NAMALWA (cell line): ENCODE data around the gene MIEF1.
"Not testable (repeated sequence)": the region's sequence is repeated elsewhere in the genome, so short reads cannot be mapped to it uniquely, and the experiment has no call there.

Source experiments
- DNase-seq: peaks from one replicate; pipeline ENCODE4 v3.0.0-alpha.2; 2015; ENCODE audit warnings: low spot score

The MIEF1 gene

DNA sequence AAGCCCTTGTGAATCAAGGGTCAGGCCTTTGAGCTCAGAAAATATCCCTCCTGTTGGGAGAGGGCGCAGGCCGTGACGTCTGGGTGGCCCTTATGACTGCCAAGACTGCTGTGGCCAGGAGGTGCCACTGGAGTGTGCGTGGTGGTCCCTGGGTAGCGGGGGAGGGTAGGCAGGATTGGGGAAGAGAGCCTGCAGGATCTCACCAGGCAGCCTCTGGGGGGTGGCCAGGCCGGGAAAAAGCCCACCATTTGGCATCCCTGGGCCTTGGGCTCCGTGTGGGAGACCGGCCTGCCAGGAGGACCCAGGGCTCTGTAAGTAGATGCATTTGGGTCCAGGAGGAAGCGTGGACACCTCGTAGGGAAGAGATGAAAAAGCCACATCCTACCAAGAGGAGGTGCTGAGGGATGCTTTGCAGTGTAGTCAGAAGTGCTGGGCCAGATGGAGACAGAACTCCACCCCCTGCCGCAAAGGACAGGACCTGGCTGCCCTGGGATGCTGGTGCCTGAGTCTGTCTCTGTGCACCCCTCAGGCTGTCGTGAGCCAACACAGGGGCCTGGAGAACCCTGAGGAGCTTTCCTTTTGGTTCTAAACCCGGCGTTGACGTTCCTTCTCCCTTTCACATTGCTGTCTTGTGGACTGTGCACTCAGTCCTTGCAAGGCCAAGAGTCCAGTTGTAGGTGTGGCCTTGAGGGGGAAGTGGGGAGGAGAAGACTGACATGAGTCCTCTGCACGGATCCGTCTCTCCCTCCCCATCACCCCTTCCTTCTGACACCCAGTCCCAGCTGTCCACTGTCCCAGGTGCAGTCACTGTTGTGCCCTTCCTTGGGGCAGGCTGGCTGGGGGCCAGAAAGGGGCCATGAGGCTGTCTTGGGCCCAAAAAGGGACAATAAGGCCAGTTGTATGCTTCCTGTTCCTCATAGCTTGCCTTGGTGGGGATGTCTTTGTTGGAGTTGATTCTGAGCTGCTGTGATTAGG lies 12.7 kb upstream of the MIEF1 start:
- no peak for DNase-seq

DNA sequence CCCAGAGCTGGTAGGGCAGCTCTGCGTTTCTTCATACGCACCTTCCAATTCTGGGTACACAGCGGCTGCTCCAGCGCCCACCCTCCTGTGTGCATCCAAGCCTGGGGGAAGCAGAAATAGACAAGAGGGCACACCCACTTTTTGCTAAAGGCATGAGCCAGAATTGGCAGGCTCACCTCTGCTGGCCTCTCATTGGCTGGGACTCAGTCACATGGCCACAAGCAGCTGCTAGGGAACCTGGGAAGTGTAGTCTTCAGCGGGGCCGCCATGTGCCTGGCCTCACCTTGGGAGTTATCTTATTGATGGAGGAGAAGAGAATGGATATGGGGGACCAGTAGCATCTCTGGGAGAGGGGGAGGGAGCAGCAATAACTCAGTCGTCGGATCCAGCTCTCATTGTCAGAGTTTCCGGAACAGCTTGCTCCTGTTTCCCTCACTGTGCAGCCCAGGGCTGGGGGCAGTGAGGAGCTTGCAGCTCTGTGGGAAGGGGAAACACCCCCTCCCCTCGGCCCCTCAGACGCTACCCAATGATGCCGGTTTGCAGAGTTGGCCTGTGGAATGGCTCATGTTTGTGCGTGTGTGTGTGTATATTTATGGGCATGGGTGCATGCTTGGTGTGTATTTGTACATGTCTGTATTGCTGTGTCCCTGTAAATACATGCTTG lies 11.8 kb upstream of the MIEF1 start:
- peak; percentile 93 for DNase-seq

DNA sequence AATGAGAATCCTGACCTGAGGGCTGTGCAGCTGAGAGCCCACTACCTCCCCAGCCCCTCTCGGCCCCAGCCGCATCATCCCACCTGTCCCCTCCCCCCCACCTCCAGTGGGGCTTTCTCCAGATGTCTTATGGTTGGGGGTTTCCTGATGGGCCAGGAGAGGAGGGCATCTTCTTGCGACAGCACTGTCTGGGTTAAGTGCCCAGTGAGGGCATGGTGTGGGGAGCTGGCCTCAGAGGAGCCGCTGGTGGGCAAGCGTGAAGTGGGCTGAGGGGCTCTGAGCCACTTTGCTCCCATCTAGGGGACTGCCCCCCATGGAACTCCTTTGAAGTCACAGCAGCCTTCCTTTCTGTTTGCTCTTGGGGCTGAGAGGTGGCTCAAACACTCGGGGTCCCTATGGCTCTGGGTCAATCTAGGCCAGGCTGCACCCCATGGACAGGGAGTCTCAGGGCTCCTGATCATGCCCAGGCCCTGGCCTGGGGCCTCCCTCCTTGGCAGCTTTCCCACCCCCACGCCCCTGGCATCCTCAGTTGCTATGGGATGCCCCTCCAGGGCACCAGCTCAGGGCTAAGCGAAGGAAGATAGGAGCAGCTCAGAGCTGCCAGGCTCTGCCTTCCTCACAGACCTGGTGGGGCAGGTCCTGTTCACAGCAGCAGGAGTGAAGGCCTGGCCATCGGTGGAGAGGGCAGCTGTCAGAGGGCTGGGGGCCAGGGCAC lies 11.0 kb upstream of the MIEF1 start:
- no peak for DNase-seq

DNA sequence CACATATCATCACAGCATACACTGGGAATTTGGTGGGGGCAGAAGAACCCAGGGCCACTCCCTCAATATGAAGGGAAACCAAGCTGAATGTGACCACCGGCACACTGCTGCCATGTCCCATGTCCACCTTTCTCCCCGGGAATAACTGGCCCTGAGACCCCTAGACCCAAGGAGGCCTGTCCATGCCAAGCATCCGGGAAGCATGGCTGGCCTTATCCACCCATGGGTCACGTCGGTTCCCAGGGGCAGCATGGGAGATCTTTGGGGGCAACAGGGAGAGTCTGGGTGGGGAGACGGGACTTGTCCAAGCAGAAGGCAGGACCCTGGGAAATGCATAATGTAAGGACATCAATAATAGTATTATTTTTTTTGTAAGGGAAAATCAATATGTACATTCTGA lies 10.4 kb upstream of the MIEF1 start:
- DNase-seq = no peak

DNA sequence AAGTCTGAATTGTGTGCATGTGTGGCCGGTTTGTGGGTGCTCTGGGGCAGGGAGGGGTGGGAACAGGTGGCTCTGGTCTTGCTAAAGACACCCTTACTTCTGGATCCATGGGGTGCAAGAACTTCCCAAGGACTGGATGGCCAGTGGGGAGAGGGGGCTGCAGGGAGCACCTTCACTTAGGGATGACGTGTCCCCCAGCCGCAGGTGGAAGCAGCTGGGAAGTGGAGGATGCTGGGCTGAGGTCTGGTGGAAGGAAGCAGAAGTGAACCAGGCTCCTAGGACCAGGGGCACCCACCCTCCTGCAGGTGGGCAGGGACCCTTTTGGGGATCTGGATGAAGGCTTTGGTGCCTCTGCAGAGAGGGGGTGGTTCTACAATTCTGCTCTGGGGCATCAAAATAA lies 9.9 kb upstream of the MIEF1 start:
- no peak for DNase-seq

DNA sequence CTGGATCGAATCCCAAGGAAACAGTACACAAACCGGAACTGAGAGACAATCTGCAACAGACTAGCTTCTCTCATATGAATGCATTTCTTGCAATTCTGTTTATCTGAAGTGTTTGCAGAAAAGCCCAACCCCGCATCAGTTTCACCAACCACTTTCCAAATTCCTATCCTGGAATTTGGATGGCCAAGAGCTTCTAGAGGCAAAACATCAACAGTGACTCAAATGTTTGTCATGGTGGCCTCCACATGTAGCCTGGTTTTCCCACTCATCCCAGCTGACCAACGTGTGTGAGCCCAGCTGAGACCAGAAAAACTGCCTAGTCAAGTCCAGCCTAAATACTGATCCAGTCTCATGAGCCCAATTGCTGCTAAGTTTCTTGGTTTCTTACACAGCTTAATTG lies 8.3 kb upstream of the MIEF1 start:
- DNase-seq = no peak

DNA sequence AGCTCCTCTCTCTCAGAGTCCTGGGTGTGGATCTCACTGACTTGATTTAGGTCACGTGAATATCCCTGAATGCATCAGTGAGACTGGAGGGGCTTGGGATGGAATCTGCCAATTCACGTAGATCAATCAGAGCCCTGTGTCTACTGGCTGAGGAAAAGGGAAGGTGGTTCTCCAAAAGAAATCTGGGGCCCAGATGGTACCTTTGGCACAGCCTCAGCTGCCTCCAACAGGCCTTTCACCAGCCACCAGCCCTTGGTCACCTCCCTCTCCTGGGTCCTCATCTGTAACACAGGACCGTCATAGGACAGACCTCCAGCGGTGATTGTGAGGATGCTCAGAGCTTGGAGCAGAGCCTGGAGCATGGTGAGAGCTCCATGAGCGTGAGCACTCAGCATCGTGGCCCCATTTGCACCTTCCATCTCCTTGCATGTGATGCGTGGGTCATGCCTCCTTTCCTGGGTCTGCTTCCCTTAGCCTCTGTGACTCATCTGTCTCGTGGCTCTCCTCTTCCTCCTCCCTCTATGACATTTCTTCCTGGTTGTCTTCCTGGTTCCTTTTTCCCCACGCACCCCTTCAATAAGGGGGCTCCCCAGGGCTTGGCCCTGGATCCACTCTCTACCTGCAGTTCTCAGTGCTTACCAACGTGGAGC lies 7.5 kb upstream of the MIEF1 start:
- no peak for DNase-seq

DNA sequence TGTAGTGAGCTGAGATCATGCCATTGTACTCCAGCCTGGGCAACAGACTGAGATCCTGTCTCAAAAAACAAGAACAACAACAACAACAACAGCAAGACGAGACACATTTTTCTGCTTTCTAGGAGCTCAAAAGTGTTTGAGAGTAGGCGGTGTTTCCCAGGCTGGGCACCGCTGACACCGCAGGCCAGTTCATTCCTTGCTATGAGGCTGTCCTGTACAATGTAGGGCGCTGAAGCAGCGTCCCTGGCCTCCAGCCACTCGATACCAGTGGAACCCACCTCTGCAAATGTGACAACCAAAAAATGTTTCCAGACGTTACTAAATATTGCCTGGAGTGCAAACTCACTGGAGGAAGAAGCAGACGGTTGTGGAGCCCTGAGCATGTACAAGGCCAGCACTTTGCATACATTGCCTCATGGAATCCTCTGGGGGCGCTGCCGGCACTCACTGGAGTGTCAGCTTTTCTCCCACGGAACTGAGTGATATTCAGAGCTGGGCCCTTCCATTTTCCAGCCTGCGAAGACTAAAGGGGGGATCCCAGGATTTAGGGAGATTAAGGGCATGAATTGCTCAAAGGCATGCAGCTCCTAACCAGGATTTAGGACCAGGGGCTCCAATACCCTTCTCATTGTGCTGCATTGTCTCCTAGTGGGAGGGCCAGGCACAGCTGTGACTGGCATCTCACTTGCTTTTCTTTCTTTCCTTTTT lies 5.8 kb upstream of the MIEF1 start:
- peak; percentile 83 for DNase-seq

DNA sequence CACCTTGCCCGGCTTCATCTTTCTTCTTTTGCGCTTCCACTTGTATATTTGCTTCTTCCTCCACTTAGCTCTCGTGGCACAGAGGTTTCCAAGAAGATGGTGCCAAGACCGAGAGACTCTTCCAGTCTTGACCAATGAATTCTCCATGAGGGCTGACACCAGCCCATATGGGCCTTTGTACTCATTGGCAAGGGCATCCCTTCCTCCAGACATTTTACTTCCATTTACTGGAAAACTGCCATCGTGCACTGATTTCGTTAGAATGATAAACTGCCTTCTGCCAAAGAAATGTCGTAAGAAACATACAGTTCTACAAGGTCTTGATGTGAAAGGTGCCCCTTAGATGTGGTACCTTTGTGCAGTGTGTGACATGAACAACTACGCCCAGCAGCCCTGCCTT lies 4.7 kb upstream of the MIEF1 start:
- DNase-seq = no peak

DNA sequence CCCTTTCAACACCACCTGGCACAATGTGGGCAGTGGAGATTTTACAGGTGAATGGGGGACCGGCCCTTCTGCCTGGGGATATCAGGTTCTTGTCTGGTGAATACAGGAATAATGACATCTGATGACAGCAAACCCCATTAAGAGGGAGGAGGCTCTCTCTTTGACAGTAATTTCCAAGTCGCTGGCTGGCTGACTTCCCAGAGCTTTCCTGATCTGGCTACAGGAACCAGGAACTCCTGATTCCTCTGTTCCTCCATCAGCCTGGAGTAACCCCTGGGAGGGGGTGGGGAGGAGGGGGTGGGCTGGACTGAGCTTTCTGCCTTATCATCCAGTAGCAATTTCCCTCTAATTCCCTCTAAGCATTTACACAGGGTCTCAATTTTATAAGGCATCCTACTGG lies 3.7 kb upstream of the MIEF1 start:
- DNase-seq = no peak

DNA sequence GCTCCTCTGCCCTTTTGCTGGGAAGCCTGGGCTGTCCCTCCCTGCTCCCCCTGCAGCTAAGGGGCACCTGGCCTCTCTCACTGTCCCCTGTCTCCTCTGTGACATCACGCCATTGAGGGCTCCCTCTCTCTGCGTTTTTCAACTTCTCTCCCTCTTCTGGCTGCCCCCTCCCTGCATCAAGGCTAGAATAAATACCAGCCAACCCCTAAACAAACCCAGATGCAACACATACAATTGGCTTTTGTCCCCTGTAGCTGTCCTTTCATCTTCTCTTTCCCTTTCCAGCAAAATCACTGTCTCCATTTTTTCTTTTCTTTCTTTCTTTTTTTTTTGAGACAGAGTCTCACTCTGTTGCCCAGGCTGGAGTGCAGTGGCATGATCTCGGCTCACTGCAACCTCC lies 3.3 kb upstream of the MIEF1 start:
- DNase-seq = no peak

DNA sequence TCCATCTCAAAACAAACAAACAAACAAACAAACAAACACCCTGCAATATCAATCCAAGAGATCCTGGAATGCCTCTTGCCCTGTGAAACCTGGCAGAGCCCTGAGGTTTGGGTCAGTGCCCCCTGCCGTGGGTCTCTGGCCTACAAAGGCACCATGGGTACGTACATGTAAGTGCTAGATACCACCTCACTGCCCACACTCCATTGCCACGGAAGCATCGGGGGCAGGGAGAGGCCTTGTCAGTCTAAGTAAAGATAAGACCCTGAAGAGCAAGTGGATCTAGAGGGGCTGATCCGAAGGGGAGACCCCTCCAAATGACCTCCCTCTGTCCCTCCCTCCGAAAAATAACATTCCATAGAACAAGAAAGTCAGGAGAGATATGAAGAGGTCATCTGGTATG lies 2.0 kb upstream of the MIEF1 start:
- no peak for DNase-seq

DNA sequence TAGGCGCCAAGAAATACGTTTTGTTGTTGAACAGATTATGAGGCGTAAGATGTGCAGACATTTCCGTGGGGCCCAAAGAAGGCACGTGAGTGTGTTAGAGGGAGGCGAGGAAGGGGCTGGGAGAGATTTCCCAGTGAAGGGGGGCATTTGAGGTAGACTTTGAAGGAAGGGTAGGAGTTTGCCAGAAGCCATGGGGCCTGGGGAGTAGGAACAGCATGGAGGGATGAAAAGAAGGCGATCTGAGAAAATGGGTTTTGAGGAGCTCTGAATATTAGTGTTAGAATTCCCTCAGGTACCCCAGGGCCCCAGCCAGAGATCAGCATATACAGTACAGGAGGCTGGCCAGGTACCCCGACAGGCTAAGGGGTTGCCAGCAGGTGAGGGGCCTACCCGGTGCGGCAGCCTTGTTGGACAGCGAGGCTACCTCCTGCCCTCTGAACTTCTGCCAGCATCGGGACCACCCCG lies 414 bp upstream of the MIEF1 start:
- DNase-seq = no peak

DNA sequence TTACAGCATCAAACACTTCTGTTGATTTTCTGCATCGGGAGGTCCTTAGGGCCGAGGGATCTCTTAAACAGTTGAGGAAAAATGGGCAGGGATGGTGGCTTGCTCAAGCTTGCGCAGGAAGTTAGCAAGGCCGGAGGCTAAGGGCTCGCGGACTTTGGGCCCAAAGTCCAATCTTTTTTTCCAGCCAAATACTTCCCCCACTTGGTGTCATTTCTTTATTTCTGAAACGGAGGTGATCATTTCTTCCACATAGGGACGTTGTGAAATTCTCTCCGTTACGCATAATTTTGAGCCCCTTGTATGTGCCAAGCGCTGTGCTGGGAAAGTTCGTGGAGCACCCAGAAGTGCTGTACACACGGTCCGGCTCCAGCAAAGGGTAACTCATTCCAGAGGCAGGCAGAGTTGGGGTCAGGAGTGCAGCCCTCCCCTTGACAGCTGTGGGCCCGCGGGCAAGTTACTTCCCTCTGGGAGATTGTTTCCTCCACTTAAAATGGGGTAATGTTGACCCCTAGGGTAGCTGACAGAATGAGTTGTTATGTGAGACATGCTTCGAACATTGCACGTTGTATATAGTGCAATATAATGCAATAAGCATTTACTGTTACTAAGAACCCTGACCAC lies 809 bp downstream of the MIEF1 start:
- DNase-seq = peak; percentile 34

DNA sequence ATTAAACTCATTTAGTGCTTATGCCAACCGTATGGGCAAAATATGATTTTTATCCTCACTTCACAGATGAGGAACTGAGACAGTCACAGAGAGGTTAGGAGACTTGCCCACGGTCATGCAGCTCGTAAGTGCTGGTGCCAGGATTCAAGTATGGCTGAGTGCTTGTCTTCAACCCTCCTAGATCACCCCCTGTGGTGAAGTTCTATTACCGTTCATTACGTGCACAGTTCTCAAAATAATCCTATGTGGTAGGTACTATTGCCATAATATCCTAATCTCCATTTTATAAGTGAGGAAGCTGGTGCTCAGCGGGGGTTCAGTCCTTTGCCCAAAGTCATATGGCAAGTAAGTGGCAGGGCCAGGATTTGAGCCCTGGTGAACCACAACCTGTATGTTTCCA lies 1.5 kb downstream of the MIEF1 start:
- peak; percentile 59 for DNase-seq

DNA sequence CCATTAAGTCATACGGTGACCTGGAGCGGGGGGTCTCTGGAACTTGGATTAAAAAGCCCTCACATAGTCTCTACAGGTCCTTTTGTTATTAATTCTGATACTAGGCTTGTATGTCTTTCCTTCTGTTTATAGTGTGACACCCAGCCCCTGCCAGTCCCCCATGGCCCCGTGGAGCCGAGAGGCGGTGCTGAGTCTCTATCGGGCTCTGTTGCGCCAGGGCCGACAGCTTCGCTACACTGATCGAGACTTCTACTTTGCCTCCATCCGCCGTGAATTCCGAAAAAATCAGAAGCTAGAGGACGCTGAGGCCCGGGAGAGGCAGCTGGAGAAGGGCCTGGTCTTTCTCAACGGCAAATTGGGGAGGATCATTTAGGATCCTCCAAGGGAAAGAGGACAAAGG lies 2.0 kb downstream of the MIEF1 start:
- DNase-seq = no peak

DNA sequence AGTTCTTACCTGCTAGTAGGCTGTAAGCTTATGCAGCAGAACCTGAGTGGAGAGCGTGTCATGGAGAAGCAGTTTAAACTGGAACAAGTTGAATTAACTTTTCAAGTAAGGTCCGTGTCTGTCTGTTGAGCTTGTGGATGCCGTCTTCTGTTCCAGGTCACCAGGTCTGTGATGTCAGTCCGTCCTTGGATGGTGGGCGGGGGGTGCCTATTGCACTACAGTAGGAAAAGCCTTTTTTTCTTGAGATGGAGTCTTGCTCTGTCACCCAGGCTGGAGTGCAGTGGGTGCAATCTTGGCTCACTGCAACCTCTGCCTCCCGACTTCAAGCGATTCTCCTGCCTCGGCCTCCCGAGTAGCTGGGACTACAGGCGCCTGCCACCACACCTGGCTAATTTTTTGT lies 4.9 kb downstream of the MIEF1 start:
- not testable (repeated sequence) for DNase-seq

DNA sequence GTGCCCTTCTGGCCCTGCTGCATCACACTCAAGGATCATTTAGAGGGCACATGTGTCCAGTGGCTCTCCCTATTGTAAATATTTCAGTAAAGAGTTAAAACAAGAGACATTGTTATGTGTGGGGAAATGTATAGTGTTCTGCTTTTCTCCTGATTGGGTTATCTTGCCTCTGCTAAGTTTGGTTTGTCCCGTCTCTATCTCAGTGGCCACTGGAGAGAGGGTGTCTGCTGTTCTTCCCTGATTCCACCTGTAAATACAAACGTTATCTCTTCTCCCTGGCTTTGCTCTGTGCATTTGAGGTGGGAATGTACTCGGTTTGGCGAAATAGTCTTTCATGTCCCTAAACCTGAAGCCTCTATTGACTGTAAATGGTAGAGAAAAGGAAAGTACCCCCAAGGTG lies 6.3 kb downstream of the MIEF1 start:
- no peak for DNase-seq

DNA sequence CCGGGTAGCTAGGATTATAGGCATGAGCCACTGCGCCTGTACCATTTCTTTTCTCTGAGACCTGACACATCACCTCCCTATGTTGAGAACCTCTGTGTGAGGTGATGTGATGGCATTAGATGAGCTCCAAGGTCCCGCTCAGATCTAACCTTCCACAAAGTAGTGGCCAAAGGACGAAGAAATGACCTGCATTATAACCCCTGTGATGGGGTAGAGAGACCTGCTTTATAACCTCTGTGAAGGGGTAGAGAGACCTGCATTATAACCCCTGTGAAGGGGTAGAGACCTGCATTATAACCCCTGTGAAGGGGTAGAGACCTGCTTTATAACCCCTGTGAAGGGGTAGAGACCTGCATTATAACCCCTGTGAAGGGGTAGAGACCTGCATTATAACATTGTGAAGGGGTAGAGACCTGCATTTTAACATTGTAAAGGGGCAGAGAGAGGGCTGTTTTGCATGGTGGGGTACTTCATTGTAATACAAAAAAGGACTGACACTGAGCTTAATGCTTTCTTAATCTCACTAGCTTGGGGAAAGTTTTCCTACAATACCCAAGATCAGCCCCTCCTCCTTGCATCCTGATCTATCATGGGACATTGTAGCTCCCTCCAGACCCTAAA lies 8.5 kb downstream of the MIEF1 start:
- DNase-seq = no peak

DNA sequence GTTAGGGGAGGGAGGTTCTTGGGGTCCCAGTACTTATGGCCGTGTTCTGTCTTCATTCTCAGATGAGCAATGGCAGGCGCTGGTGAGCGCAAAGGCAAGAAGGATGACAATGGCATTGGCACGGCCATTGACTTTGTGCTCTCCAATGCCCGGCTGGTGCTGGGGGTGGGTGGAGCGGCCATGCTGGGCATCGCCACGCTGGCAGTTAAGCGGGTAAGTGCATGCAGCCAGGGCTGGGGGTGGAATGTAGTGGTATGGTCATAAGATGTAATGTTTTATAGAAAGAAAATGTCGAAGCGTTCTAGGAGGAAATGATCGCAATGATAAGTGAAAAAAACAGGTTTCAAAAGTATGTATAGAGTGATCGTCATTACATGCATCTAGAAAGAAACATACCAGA lies 9.1 kb downstream of the MIEF1 start:
- DNase-seq = no peak

DNA sequence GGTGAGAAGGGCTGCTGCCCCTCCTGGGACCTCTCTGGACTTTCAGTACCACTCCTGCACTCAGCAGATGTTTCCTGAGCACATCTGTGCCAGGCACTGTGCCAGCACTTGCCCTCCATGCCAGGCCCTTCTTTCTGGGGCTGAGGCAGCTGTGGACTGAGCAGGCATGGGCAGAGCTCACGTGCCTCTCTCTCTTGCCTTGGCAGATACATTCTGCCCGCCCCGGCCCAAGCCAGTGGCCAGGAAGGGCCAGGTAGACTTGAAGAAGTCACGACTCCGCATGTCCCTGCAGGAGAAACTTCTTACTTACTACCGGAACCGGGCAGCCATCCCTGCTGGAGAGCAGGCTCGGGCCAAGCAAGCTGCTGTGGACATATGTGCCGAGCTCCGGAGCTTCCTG lies 9.9 kb downstream of the MIEF1 start:
- DNase-seq = no peak
